GM21423 (cell line): ENCODE results near the gene PTPA.
"Not testable (repeated sequence)": the region's sequence is repeated elsewhere in the genome, so short reads cannot be mapped to it uniquely, and the experiment has no call there.

Experiments
- ATAC-seq: cut with Tn5 transposase; IDR thresholded peaks from one replicate; pipeline ENCODE4 v1.9.1; 2021; ENCODE audit warnings: mild to moderate bottlenecking, moderate library complexity; ENCODE audit not compliant: unreplicated experiment

The PTPA gene

GRCh38 chr9:129108805-129109536 lies 2.2 kb upstream of the PTPA start:
- ATAC-seq = no peak

- no peak for ATAC-seq
Measured at GRCh38 chr9:129109537-129109903, 1.7 kb upstream of the PTPA start.

GRCh38 chr9:129109952-129110739 lies 1.1 kb upstream of the PTPA start:
- ATAC-seq = peak; percentile 5

- ATAC-seq = peak; percentile 34
Measured at GRCh38 chr9:129111528-129112151, 425 bp downstream of the PTPA start.

GRCh38 chr9:129112526-129112925 lies 1.3 kb downstream of the PTPA start:
- not testable (repeated sequence) for ATAC-seq

- ATAC-seq = no peak
Measured at GRCh38 chr9:129113645-129114304, 2.6 kb downstream of the PTPA start.

GRCh38 chr9:129118799-129119198 lies 7.6 kb downstream of the PTPA start:
- no peak for ATAC-seq

- ATAC-seq = no peak
Measured at GRCh38 chr9:129121483-129121882, 10.3 kb downstream of the PTPA start.

GRCh38 chr9:129122133-129122532 lies 10.9 kb downstream of the PTPA start:
- ATAC-seq = no peak

- not testable (repeated sequence) for ATAC-seq
Measured at GRCh38 chr9:129122976-129123375, 11.8 kb downstream of the PTPA start.

- ATAC-seq = no peak
Measured at GRCh38 chr9:129124506-129125069, 13.4 kb downstream of the PTPA start.

- no peak for ATAC-seq
Measured at GRCh38 chr9:129125478-129125877, 14.3 kb downstream of the PTPA start.

GRCh38 chr9:129126749-129127618 lies 15.8 kb downstream of the PTPA start:
- no peak for ATAC-seq

- ATAC-seq = no peak
Measured at GRCh38 chr9:129128689-129129088, 17.5 kb downstream of the PTPA start.

GRCh38 chr9:129130271-129130670 lies 19.1 kb downstream of the PTPA start:
- ATAC-seq = not testable (repeated sequence)

GRCh38 chr9:129130791-129131190 lies 19.6 kb downstream of the PTPA start:
- no peak for ATAC-seq

GRCh38 chr9:129131300-129132145 lies 20.3 kb downstream of the PTPA start:
- no peak for ATAC-seq

GRCh38 chr9:129133082-129133481 lies 21.9 kb downstream of the PTPA start:
- ATAC-seq = no peak

- ATAC-seq = no peak
Measured at GRCh38 chr9:129135476-129135875, 24.3 kb downstream of the PTPA start.
